ENCODE results near the gene ERC1. TPM values are rescaled to one million over a fixed set of nuclear protein-coding genes. Genes with fewer than 3 reads are reported as not detected.

Gene ERC1
- total and polyA plus RNA-seq, 2 donors (not counting 3 experiments of a cell fraction or from before 2014, with no cell fraction given) = 11.7 to 66.1 TPM

- intact Hi-C loops (cut with micrococcal nuclease) (loop anchor here (1.0 kb wide), 1 partner anchor 13 kb away; no protein-coding TSS in a partner anchor), dilution Hi-C loops (cut with MboI; ENCODE audit: extremely low pct_ligation_motif_present, low sequenced_read_pairs) (no loop called here)
- Histone ChIP-seq H3K36me3 (ENCODE audit: control insufficient read depth in 2 of 2, extremely low read depth in 1 of 2, insufficient read depth in 2 of 2, low read length in 2 of 2) (no peaks in the 10 kb centered on the region), H3K4me1 (ENCODE audit: control insufficient read depth, extremely low read depth, insufficient read depth, low read length) (peaks cover 36% of the 10 kb centered on the region), H2AFZ (ENCODE audit: low read depth, low read length) (peak overlapping the region; percentile 86), H3K9me1 (replicated peaks; ENCODE audit: control insufficient read depth, extremely low read depth, insufficient read depth, low read length) (no peaks in the 10 kb centered on the region), H3K27ac (ENCODE audit: insufficient read depth, low read depth, low read length) (peak overlapping the region; percentile 75), H3K4me3 (replicated peaks in 1 of 3; ENCODE audit: insufficient read depth in 1 of 3, low read depth in 1 of 3, low read length in 3 of 3) (peak overlapping the region; percentile 36 to 88 (median 77)), H3K4me2 (ENCODE audit: insufficient read depth, low read length) (peak overlapping the region; percentile 99), H3K27me3 (ENCODE audit: control insufficient read depth in 2 of 2, insufficient read depth in 2 of 2, low read length in 2 of 2) (no peaks in the 10 kb centered on the region), H4K20me1 (replicated peaks; ENCODE audit: control insufficient read depth, extremely low read depth, insufficient read depth, low read length) (no peaks in the 10 kb centered on the region), H3K9me3 (replicated peaks; ENCODE audit: control insufficient read depth, insufficient read depth, low read length) (no peaks in the 10 kb centered on the region), H3K9ac (replicated peaks; ENCODE audit: extremely low read depth, insufficient read depth, low read length) (peak overlapping the region; percentile 82), H3K79me2 (ENCODE audit: control insufficient read depth, insufficient read depth, low read length) (no peaks in the 10 kb centered on the region)
- CTCF ChIA-PET = no interaction called here
- BruUV-seq (replicated peaks) = TSS peak; percentile 84
- no peak for TF ChIP-seq FOS (IDR thresholded peaks at IDR 0.05; ENCODE audit: borderline replicate concordance, insufficient read depth, low read length)
- TF ChIP-seq POLR2A (IDR thresholded peaks at IDR 0.05; ENCODE audit: low read depth, low read length) = no peak
- no peak for TF ChIP-seq GATA2 (IDR thresholded peaks at IDR 0.05; ENCODE audit: insufficient read depth, insufficient read length, low read depth, low read length)
- no peak for TF ChIP-seq POLR2AphosphoS5 (IDR thresholded peaks at IDR 0.05; ENCODE audit: insufficient read depth, low read depth, low read length)
- no peak for TF ChIP-seq MYC (IDR thresholded peaks at IDR 0.05; ENCODE audit: low read depth, low read length)
- TF ChIP-seq JUN (IDR thresholded peaks at IDR 0.05; ENCODE audit: borderline replicate concordance, insufficient read depth, insufficient read length, low read depth) = no peak
- no peak for TF ChIP-seq EZH2 (IDR thresholded peaks at IDR 0.05; ENCODE audit: borderline replicate concordance, low read depth, low read length, severe bottlenecking)
- no peak for TF ChIP-seq CTCF (IDR thresholded peaks at IDR 0.05; ENCODE audit: extremely low read depth in 1 of 2, insufficient read depth in 1 of 2, low read depth in 1 of 2, low read length in 2 of 2)
- no peak for TF ChIP-seq MAX (IDR thresholded peaks at IDR 0.05; ENCODE audit: insufficient read depth, insufficient read length)
- FAIRE-seq (no peak), DNase-seq (ENCODE audit: low read depth, low spot score) (peak; percentile 74)
- POLR2A ChIA-PET = interaction anchor here (0.6 kb wide), 1 partner anchor 9 kb away, joined by 3 read pairs; no protein-coding TSS in a partner anchor
Observed at GRCh38 chr12:1204581-1205121, 213.6 kb downstream of the ERC1 start.
